Measurements from ENCODE around the gene COA3. TPM values are rescaled to one million over a fixed set of nuclear protein-coding genes. Genes with fewer than 3 reads are reported as not detected.

Gene COA3, protein sequence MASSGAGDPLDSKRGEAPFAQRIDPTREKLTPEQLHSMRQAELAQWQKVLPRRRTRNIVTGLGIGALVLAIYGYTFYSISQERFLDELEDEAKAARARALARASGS
- 98.6 TPM for total RNA-seq

DNA sequence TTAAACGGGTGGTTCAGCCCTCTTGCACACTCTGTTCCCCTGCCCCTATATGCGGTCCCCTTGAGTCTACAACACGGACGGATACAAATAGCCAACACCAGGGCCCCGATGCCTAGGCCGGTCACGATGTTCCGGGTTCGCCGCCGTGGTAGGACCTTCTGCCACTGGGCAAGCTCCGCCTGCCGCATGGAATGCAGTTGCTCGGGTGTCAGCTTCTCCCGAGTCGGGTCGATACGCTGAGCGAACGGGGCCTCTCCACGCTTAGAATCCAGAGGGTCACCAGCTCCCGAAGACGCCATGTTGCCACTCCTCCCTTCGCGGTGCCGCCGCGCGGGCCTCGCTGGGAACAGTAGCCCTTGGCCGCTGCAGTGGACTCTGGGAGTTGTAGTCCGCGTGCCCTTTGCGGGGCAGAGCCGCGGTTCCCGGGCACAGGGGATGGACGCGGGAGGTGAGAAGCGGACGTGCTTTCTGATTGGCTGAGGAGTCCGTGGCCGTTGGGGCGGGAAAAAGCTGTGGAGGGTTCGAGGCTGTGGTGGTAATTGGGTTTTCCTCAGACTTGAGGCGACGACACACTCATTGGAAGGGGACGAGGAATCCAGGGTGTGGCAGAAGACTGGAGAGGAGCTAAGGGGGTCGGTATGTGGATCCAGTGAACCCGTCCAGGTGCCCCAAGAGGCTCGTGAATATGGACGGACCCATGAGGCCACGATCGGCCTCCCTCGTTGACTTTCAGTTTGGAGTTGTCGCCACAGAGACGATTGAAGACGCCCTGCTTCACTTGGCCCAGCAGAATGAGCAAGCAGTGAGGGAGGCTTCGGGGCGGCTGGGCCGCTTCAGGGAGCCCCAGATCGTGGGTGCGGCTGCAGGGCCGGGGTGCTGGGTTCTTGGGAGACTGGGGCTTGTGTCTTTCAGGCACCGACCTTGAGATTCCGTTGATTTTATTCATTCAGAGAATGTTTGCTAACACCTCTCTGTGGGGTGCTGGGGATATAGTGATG is at the start of gene COA3, which contains the start of gene CNTD1:
Gene COA3 (minus strand): TSS at position 322 of the 998 bp plus-strand sequence. CDS start 23 bp downstream, at position 299.
Gene CNTD1 (plus strand): TSS at position 479 of the 998 bp plus-strand sequence. CDS start 207 bp downstream, at position 686.
- FAIRE-seq (no peak), DNase-seq (ENCODE audit: low spot score in 2 of 2) (peak; percentile 74 to 85)

DNA sequence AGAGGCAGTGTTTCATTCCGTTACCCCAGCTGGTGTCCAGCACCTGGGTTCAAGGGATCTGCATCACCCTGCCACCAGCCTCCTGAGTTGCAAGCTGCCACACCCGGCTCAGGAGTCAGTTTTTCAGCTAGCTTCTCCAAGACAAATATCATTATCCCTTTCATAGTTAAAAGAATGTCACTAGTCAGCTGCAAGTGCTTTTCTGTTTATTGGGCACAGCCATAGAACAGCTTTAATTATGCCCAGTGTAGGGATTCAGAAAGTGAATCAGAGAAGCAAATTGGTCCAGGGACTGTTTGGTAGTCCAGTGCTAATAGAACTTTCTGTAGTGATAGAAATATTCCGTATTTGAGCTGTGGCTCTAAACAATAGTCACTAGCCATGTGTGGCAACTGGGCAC is 49.6 kb upstream of the COA3 start:
- FAIRE-seq (no peak), DNase-seq (ENCODE audit: low spot score in 2 of 2) (no peak)

GRCh38 chr17:42846594-42847280 is 48.2 kb upstream of the COA3 start:
- FAIRE-seq (no peak), DNase-seq (ENCODE audit: low spot score in 2 of 2) (no peak)

DNA sequence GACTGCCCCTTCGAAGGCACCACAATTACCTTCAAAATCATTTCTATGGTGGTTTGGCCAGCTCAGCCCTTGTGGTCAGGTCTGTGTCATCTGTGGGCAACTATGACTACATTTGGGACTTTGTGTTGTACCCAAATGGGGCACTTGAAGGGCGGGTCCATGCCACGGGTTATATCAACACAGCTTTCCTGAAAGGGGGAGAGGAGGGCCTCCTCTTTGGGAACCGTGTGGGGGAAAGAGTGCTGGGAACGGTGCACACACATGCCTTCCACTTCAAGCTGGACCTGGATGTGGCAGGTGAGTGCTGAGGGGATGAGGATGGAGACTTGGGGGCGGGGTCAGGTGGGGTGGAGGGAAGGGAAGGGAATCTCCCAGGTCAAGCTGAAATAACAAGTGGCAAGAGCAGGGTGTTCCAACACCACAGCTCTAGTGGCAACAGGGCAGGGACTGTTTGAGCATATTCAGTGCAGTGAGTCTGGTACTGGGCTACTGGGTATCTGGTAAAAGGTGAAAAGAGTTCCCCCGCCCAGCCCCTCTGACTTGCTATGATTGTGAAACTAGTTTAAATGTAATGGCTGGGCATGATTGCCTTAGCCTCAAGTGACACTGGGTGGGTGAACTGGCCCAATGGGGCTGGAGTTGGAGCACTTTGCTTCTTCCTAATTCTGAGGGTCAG is 47.6 kb upstream of the COA3 start:
- no peak for FAIRE-seq

GRCh38 chr17:42845556-42845917 is 47.0 kb upstream of the COA3 start:
- DNase-seq (ENCODE audit: low spot score in 2 of 2), result no peak
- FAIRE-seq, result no peak

More for the DNA sequence above, 47.6 kb upstream of the COA3 start:
- no peak for DNase-seq (ENCODE audit: low spot score in 2 of 2)

- DNase-seq (ENCODE audit: low spot score in 2 of 2) (no peak), FAIRE-seq (no peak)
Observed at GRCh38 chr17:42844761-42845555, 46.5 kb upstream of the COA3 start.

GRCh38 chr17:42844271-42844670 is 45.8 kb upstream of the COA3 start, which contains the start of gene AOC2:
Gene AOC2, plus strand, starts transcription at chr17:42844580. Its CDS starts 47 bp downstream, at chr17:42844627.
- FAIRE-seq, result no peak
- DNase-seq (ENCODE audit: low spot score in 2 of 2), result no peak

DNA sequence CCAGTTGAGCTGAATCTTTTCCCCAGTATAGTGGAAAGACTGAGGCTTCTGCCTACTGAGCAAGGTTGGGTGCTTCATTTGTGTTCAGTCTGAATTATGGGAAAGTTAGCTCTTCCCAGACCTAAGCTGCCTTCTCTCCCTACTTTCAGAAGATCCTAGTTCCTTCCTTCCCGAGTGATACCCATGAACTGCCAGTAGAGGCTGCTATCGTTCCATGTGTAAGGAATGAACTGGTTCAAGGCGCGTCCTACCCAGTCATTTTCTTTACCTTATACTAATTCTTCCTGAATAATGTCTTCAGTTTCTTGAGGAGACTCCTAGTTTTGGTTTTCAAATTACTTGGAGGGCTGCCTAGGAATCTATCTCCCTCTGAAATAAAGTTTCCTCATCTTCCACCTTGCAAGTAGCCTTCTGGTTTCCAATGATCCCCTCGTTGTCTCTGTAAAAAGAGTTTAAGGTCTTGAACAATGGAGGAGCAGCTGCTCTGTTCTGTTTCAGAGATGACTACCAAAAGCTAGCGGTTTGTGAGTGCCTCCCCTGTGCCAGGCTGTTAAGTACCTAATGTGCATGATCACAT is 44.9 kb upstream of the COA3 start:
- FAIRE-seq, result no peak
- DNase-seq (ENCODE audit: low spot score in 2 of 2), result peak; percentile 72 to 88

DNA sequence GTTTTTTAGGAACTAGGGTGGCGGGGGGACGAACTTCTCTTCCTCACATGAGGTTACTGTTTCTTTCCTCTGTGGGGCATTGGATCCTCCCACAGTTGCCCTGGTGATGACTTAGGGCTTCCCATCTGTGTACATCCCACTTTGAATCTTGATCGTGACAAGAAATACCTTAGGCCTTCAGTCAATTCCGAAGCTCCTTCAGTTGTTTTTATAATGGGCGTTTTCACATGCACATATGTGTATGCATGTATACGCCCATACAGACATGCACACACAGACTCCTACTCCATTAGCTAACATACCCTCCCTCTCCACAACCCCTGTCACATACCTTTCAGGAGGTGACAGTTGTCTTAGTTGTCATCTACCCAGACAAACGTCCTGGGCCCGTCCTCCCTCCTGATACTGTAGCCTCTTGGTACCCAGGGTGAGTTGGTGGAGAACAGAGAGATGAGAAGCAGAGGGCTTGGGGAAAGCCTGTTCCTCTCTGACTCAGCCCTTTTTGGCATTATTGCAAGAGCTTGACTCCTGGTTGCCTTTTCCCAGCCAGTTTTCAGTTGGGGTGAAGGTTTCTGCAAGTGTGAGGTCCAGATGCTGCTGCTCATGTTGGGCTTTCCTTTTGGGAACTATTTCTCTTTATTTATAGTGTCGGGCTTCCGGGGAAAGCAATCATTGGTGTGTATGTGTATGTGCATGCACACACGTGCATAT is 43.6 kb upstream of the COA3 start:
- FAIRE-seq (no peak), DNase-seq (ENCODE audit: low spot score in 2 of 2) (no peak)

DNA sequence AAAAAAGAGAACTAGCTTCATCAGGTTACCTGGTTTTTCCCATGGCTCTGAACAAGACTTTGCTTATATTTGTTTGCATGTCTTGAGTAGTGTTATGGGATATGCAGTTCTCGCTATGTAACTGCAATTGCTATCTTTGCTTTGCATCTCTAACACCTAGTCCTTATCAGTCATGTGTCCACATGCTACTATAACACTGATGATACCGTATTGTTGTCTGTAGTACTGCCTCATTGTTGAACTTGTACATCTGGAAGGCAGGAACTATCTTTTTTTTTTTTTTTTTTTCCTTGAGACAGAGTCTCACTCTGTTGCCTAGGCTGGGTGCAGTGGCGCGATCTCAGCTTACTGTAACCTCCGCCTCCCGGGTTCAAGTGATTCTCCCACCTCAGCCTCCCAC is 37.2 kb upstream of the COA3 start:
- DNase-seq (ENCODE audit: low spot score in 2 of 2), result no peak
- no peak for FAIRE-seq

GRCh38 chr17:42833767-42834422 is 35.4 kb upstream of the COA3 start:
- no peak for FAIRE-seq
- no peak for DNase-seq (ENCODE audit: low spot score in 2 of 2)

- DNase-seq (ENCODE audit: low spot score in 2 of 2), result peak; percentile 81 to 92
- no peak for FAIRE-seq
Observed at GRCh38 chr17:42832934-42833766, 34.6 kb upstream of the COA3 start, which contains the start of gene PSME3. Gene PSME3, plus strand, starts transcription at chr17:42833397. Its CDS starts 235 bp downstream, at chr17:42833632.

- DNase-seq (ENCODE audit: low spot score in 2 of 2) (no peak), FAIRE-seq (no peak)
Observed at GRCh38 chr17:42832213-42832933, 33.9 kb upstream of the COA3 start.

DNA sequence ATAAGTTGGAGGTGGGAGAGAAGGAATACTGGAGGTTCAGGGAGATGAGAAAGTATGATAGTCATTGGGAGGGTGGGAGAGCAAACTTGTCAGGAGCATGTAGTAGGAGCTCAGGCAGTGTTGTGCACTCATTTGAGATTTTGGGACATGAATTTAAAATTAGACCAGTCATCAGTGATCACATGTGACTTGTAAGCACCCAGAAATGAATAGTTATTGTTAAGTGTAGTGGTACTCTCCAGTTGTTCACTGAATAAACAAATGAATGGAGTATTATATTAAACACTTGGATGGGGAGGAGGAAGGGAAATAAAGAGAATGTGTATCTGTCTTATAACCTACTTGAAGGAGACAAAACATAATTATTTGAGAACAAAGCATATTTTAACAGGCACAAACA is 32.5 kb upstream of the COA3 start:
- FAIRE-seq, result no peak
- no peak for DNase-seq (ENCODE audit: low spot score in 2 of 2)

DNA sequence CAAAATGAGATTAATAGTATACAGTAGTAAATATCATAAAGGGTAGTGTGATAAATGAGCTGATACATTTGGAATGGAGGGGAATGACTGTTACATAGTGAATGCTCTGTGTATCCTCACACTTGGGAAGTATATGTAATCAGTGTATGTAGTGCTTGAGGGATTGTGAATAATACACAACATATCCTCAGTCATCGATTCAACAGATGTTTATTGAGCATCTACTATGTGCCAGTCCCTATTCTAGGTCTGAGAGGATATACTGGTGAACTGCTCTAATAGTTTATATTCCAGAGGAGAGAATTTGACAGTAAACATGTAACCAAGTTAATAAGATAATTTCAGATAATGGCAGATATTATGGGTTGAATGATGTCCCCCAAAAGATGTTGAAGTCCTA is 29.0 kb upstream of the COA3 start:
- FAIRE-seq (no peak), DNase-seq (ENCODE audit: low spot score in 2 of 2) (no peak)

GRCh38 chr17:42821176-42821575 is 22.7 kb upstream of the COA3 start:
- DNase-seq (ENCODE audit: low spot score in 2 of 2) (no peak), FAIRE-seq (no peak)
